ENCODE data around the gene SYT8. TPM values are rescaled to one million over a fixed set of nuclear protein-coding genes. Genes with fewer than 3 reads are reported as not detected.

SYT8 gene
- total RNA-seq, 4 donors from 2014 or later = not detected

- H3K27ac ChIP-seq = no peak overlapping the region
- WGBS, 2 donors = 59 to 93% methylated on average over 3 to 8 of the region's 11 CpGs
- H3K4me1 ChIP-seq = peaks cover under 1 to 3% of the 10 kb centered on the region in 2 donors
- no peak for DNase-seq
- intact Hi-C loops (cut with DNase I) = no loop called here
- H3K36me3 ChIP-seq = no peaks in the 10 kb centered on the region
- H3K4me3 ChIP-seq (replicated peaks in 1 of 3) = no peak overlapping the region
- H3K27me3 ChIP-seq = no peaks in the 10 kb centered on the region
- no peaks in the 10 kb centered on the region for H3K9me3 ChIP-seq
- TF ChIP-seq, protein P1, sequence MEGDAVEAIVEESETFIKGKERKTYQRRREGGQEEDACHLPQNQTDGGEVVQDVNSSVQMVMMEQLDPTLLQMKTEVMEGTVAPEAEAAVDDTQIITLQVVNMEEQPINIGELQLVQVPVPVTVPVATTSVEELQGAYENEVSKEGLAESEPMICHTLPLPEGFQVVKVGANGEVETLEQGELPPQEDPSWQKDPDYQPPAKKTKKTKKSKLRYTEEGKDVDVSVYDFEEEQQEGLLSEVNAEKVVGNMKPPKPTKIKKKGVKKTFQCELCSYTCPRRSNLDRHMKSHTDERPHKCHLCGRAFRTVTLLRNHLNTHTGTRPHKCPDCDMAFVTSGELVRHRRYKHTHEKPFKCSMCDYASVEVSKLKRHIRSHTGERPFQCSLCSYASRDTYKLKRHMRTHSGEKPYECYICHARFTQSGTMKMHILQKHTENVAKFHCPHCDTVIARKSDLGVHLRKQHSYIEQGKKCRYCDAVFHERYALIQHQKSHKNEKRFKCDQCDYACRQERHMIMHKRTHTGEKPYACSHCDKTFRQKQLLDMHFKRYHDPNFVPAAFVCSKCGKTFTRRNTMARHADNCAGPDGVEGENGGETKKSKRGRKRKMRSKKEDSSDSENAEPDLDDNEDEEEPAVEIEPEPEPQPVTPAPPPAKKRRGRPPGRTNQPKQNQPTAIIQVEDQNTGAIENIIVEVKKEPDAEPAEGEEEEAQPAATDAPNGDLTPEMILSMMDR (IDR thresholded peaks at IDR 0.05) = no peak
- TF ChIP-seq POLR2A (IDR thresholded peaks at IDR 0.05) = no peak
Measured at GRCh38 chr11:1855886-1856265, 21.1 kb downstream of the SYT8 start.

DNA sequence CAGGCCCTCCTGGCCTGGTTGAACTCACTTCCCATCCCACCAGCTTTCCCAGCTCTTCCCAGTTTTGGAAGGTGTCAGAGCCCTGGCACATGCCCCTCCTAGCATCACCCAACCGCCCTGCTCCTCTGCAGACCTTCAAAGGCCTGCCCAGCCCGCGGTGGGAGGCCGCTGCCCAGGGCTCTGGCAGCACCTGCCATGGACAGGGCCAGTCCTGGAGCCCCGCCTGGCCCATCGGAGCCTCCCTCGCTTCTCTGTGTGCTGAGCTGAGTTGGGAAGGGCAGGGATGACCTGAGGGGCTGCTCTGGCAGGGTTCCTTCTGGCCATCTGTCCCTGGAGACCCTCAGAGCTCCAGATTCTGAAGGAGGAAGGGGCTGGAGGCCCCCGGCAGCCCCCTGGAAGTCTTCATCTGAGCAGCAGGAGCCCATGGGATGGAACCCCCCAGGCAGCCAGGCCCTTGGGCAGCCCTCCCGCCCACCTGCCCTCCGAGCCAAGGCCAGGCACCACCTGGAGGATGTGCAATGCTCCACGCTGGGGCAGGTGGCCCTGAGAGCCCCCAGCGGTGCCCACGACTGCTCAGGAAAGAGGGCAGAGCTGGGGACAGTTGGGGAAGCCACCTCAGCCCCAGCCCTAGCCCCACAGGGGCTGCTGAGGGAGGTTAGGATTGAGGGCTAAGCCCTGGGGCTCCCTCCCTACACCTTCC is 21.7 kb downstream of the SYT8 start:
- WGBS, 2 donors = 91 to 97% methylated on average over 9 to 10 of the region's 13 CpGs
- intact Hi-C loops (cut with DNase I) = no loop called here

GRCh38 chr11:1857064-1857463 is 22.3 kb downstream of the SYT8 start:
- no peak for DNase-seq
- H3K9me3 ChIP-seq = no peaks in the 10 kb centered on the region
- WGBS, 2 donors = 91 to 93% methylated on average over 6 to 7 of the region's 11 CpGs
- no peak overlapping the region for H3K27ac ChIP-seq
- H3K4me1 ChIP-seq = no peaks in the 10 kb centered on the region
- H3K36me3 ChIP-seq = no peaks in the 10 kb centered on the region
- no peaks in the 10 kb centered on the region for H3K27me3 ChIP-seq
- intact Hi-C loops (cut with DNase I) = no loop called here
- no peak overlapping the region for H3K4me3 ChIP-seq (replicated peaks in 1 of 3)
- TF ChIP-seq, protein P1 (IDR thresholded peaks at IDR 0.05) = no peak
- TF ChIP-seq POLR2A (IDR thresholded peaks at IDR 0.05) = no peak

More for the DNA sequence above, 21.7 kb downstream of the SYT8 start:
- Histone ChIP-seq H3K4me3 (replicated peaks in 1 of 3) (no peak overlapping the region), H3K9me3 (no peaks in the 10 kb centered on the region), H3K36me3 (no peaks in the 10 kb centered on the region), H3K4me1 (no peaks in the 10 kb centered on the region), H3K27me3 (no peaks in the 10 kb centered on the region), H3K27ac (no peak overlapping the region)
- no peak for TF ChIP-seq POLR2A (IDR thresholded peaks at IDR 0.05)
- TF ChIP-seq, protein P1 (IDR thresholded peaks at IDR 0.05) = no peak
- DNase-seq = no peak

- H3K4me1 ChIP-seq = peaks cover under 1 to 5% of the 10 kb centered on the region in 2 donors
- DNase-seq = no peak
- intact Hi-C loops (cut with DNase I) = no loop called here
- H3K9me3 ChIP-seq = no peaks in the 10 kb centered on the region
- no peak for TF ChIP-seq POLR2A (IDR thresholded peaks at IDR 0.05)
- TF ChIP-seq, protein P1 (IDR thresholded peaks at IDR 0.05) = no peak
- H3K36me3 ChIP-seq = no peaks in the 10 kb centered on the region
- H3K27me3 ChIP-seq = no peaks in the 10 kb centered on the region
- H3K4me3 ChIP-seq (replicated peaks in 1 of 3) = no peak overlapping the region
- no peak overlapping the region for H3K27ac ChIP-seq
- 76 to 90% methylated on average over 4 to 9 of the region's 9 CpGs for WGBS, 2 donors
Measured at GRCh38 chr11:1858154-1858553, 23.4 kb downstream of the SYT8 start.

- Histone ChIP-seq H3K27ac (no peak overlapping the region), H3K4me1 (peaks cover 5 to 10% of the 10 kb centered on the region in 2 donors), H3K36me3 (no peaks in the 10 kb centered on the region), H3K4me3 (replicated peaks in 1 of 3) (no peak overlapping the region), H3K27me3 (no peaks in the 10 kb centered on the region), H3K9me3 (no peaks in the 10 kb centered on the region)
- TF ChIP-seq, protein P1 (IDR thresholded peaks at IDR 0.05) = no peak
- no peak for TF ChIP-seq POLR2A (IDR thresholded peaks at IDR 0.05)
- intact Hi-C loops (cut with DNase I) = no loop called here
- no peak for DNase-seq
- 94% methylated on average over 5 to 7 of the region's 7 CpGs for WGBS, 2 donors
Measured at GRCh38 chr11:1858576-1858975, 23.8 kb downstream of the SYT8 start.
